Neural crest cell (in vitro differentiated cells): ENCODE measurements around the gene PON3. TPM values are rescaled to one million over a fixed set of nuclear protein-coding genes. Genes with fewer than 3 reads are reported as not detected.
"Not testable (repeated sequence)": the region's sequence is repeated elsewhere in the genome, so short reads cannot be mapped to it uniquely, and the experiment has no call there.

Experiments used
- DNase-seq: peaks from one replicate; pipeline ENCODE4 v3.0.0; 2021; ENCODE audit warnings: low read depth, mixed read lengths, low spot score
- H3K27ac Mint-ChIP-seq: one replicate; pipeline ENCODE4 v1.8.0; 2021; ENCODE audit warnings: mild to moderate bottlenecking, mixed read lengths; ENCODE audit not compliant: unreplicated experiment
- H3K27me3 Mint-ChIP-seq: 2 replicates; pipeline ENCODE4 v1.8.0; 2021; ENCODE audit warnings: low read depth, mild to moderate bottlenecking, mixed read lengths
- H3K36me3 Mint-ChIP-seq: 2 replicates; pipeline ENCODE4 v1.8.0; 2021; ENCODE audit warnings: low read depth, mild to moderate bottlenecking, mixed read lengths
- H3K4me1 Mint-ChIP-seq: 2 replicates; pipeline ENCODE4 v1.8.0; 2021; ENCODE audit warnings: mixed read lengths
- H3K4me3 Mint-ChIP-seq: one replicate; pipeline ENCODE4 v1.8.0; 2021; ENCODE audit warnings: mild to moderate bottlenecking, mixed read lengths
- H3K9me3 Mint-ChIP-seq: 2 replicates; pipeline ENCODE4 v1.8.0; 2021; ENCODE audit warnings: mixed read lengths
- total RNA-seq: library from RNA; stranded (reverse); gene quantifications from 2 replicates; pipeline ENCODE4 v1.2.1, GENCODE V29; 2021
- TF ChIP-seq, protein P1 (sequence below): fragments of 200-600 bp; sonication (generic); conservative IDR thresholded peaks from 2 replicates; pipeline ENCODE4 v1.5.0; 2021; ENCODE audit warnings: antibody characterized with exemption, mild to moderate bottlenecking

The PON3 gene
- total RNA-seq, 1 donor from 2014 or later = not detected

DNA sequence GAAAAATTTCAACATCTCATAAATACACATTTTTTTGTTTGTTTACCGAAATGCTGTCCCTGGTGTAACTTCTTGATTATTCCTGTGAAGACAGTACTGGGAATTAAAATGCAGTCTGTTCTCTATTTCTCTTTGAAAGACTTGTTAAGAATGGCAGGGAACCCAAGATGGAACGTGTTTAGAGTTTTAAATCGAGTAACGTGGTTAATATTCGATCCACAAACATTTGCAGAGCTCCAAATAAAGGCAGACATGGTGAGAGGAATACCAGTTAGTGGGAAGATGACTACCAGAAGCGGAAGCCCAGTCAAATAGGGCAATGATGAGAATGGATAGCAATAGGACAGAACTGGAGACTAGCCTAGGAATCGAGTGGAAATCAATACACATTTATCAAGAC lies 6.7 kb downstream of the PON3 start:
- Mint-ChIP-seq H3K27me3 (no peaks in the 10 kb centered on the region), H3K27ac (no peak overlapping the region), H3K4me3 (no peak overlapping the region), H3K36me3 (peaks cover 17% of the 10 kb centered on the region), H3K9me3 (peaks cover 13% of the 10 kb centered on the region), H3K4me1 (no peaks in the 10 kb centered on the region)
- DNase-seq = no peak
- TF ChIP-seq, protein P1, sequence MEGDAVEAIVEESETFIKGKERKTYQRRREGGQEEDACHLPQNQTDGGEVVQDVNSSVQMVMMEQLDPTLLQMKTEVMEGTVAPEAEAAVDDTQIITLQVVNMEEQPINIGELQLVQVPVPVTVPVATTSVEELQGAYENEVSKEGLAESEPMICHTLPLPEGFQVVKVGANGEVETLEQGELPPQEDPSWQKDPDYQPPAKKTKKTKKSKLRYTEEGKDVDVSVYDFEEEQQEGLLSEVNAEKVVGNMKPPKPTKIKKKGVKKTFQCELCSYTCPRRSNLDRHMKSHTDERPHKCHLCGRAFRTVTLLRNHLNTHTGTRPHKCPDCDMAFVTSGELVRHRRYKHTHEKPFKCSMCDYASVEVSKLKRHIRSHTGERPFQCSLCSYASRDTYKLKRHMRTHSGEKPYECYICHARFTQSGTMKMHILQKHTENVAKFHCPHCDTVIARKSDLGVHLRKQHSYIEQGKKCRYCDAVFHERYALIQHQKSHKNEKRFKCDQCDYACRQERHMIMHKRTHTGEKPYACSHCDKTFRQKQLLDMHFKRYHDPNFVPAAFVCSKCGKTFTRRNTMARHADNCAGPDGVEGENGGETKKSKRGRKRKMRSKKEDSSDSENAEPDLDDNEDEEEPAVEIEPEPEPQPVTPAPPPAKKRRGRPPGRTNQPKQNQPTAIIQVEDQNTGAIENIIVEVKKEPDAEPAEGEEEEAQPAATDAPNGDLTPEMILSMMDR = no peak

DNA sequence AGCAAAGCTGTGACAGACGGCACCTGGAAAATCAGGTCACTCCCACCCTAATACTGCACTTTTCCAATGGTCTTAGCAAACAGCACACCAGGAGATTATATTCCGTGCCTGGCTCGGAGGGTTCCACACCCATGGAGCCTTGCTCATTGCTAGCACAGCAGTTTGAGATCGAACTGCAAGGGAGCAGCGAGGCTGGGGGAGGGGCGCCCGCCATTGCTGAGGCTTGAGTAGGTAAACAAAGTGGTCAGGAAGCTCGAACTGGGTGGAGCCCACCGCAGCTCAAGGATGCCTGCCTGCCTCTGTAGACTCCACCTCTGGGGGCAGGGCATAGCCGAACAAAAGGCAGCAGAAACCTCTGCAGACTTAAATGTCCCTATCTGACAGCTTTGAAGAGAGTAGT lies 16.7 kb downstream of the PON3 start:
- H3K4me3 Mint-ChIP-seq, H3K4me1 Mint-ChIP-seq, H3K27me3 Mint-ChIP-seq, DNase-seq, H3K27ac Mint-ChIP-seq: not testable (repeated sequence)
- peaks cover 28% of the 10 kb centered on the region for H3K36me3 Mint-ChIP-seq
- peaks cover 25% of the 10 kb centered on the region for H3K9me3 Mint-ChIP-seq

DNA sequence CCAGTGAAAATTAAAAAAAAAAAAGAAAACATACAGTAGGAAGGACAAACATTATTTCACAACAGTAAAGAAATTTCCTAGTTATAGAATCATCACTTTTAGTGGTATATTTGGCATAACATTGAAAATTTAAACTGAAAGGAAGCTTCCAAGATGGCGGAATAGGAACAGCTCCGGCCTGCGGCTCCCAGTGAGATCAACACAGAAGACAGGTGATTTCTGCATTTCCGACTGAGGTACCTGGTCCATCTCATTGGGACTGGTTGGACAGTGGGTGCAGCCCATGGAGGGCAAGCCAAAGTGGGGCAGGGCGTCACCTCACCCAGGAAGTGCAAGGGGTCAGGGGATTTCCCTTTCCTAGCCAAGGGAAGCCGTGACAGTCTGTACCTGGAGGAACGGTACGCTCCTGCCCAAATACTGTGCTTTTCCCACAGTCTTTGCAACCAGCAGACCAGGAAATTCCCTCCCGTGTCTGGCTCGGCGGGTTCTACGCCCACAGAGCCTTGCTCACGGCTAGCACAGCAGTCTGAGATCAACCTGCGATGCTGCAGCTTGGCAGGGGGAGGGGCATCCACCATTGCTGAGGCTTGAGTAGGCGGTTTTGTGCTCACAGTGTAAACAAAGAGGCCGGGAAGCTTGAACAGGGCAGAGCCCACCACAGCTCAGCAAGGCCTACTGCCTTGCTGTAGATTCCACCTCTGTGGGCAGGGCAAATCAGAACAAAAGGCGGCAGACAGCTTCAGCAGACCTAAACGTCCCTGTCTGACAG lies 19.4 kb downstream of the PON3 start:
- peaks cover 22% of the 10 kb centered on the region for H3K9me3 Mint-ChIP-seq
- peaks cover 19% of the 10 kb centered on the region for H3K36me3 Mint-ChIP-seq
- peak overlapping the region; percentile 76 for H3K27ac Mint-ChIP-seq
- H3K4me1 Mint-ChIP-seq = peaks cover 3% of the 10 kb centered on the region
- H3K4me3 Mint-ChIP-seq = no peak overlapping the region
- no peaks in the 10 kb centered on the region for H3K27me3 Mint-ChIP-seq
- TF ChIP-seq, protein P1 = no peak
- DNase-seq = peak; percentile 6

DNA sequence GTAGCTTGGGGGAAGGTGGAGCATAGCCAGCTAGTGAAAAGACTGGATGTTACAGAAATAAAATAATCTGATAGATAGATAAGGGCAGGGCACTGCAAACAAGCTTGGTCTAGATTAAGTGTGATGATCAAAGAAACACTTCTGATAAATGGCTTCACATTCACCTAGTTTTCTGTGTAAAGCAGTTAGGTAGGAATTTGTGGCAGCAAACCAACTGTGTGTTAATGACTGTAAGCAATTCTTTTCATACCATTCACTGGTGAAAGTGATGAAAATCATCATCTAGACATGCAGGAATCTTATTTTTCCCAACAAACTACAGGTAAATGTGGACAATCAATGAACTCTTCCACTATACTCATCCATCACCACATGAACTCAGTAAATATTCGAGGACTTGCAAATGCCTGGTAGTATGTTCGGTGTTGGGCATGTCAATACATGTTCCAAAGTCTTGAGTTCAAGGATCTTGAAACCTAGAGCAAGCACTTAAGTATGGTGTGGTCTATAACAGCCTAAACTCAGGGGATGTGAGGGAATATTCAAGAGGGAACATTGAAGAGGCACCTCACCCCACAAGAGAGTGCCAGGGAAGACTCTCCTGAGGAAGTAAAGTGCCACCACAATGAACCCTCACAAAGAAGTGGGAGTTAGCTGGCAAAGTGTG lies 20.5 kb downstream of the PON3 start:
- peaks cover 3% of the 10 kb centered on the region for H3K4me1 Mint-ChIP-seq
- peaks cover 16% of the 10 kb centered on the region for H3K9me3 Mint-ChIP-seq
- no peak overlapping the region for H3K27ac Mint-ChIP-seq
- TF ChIP-seq, protein P1 = no peak
- peaks cover 12% of the 10 kb centered on the region for H3K36me3 Mint-ChIP-seq
- no peaks in the 10 kb centered on the region for H3K27me3 Mint-ChIP-seq
- H3K4me3 Mint-ChIP-seq = no peak overlapping the region
- no peak for DNase-seq

DNA sequence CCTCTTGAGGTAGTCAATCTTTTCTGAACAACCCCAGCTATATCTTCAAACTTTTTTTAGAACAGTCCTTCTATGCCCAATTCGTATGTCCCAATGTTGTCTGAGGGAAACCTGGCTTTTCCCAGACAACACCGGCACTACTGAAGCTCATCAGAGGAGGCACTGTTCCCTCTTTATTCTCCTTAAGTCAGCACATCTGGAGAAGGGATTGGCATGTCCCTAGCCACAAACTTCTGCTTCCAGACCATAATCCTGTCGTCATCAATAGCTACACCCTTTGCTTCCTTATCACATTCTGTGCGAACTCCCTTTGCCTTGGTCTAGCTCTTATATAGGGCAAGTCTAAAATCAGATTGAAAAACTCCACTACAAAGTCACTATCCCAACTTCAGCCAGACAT lies 22.9 kb downstream of the PON3 start:
- no peaks in the 10 kb centered on the region for H3K27me3 Mint-ChIP-seq
- H3K9me3 Mint-ChIP-seq = peaks cover 8% of the 10 kb centered on the region
- H3K36me3 Mint-ChIP-seq = peaks cover 6% of the 10 kb centered on the region
- peaks cover 3% of the 10 kb centered on the region for H3K4me1 Mint-ChIP-seq
- H3K27ac Mint-ChIP-seq = no peak overlapping the region
- H3K4me3 Mint-ChIP-seq = no peak overlapping the region
- DNase-seq = no peak
- TF ChIP-seq, protein P1 = no peak

DNA sequence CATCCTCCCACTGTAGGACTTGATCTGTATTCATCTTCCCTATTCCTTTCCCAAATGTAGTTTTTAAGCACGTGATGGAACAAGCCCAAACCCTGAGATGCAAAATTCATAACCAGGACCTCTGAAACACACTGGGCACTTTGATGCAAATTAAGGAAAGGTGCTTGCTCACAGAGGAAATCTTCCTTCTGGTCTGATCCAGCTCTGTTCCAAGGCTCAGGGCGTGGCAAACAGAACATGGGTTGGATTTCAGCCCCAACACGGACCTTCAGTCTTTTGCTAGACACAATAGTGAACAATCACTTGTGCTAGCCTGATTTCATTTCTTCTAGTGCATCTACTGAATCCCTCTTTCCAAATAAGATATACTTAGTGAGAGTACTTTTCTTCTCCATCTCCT lies 27.9 kb downstream of the PON3 start:
- no peak overlapping the region for H3K27ac Mint-ChIP-seq
- TF ChIP-seq, protein P1 = no peak
- DNase-seq = no peak
- no peaks in the 10 kb centered on the region for H3K36me3 Mint-ChIP-seq
- no peaks in the 10 kb centered on the region for H3K27me3 Mint-ChIP-seq
- H3K9me3 Mint-ChIP-seq = no peaks in the 10 kb centered on the region
- H3K4me1 Mint-ChIP-seq = no peaks in the 10 kb centered on the region
- no peak overlapping the region for H3K4me3 Mint-ChIP-seq
